ENCODE data around the gene SDK2.

The SDK2 gene

DNA sequence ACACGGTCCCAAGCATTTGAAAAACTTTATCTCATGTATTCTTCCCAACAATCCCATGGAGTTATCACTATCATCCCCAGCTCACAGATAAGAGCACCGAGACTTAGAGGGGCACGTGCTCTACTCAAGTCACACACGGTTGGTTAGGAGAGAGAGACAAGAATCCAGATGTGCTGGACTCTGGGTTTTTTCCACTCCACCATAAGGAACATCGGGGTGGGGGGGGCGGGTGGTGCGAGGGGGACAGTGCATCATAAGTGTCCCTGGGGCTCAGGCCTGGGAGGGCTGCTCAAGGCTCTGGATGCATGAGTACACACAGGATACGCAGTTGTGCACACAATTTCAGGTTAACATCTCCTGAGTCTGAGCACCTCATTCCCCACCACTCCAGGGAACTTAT lies 339.8 kb downstream of the SDK2 start:
- H3K4me2 ChIP-seq (ENCODE audit: low read depth, low read length): no peak overlapping the region
- no peak overlapping the region for H2AFZ ChIP-seq (ENCODE audit: low read length)
- H3K27me3 ChIP-seq (replicated peaks; ENCODE audit: insufficient read depth, low read length): no peaks in the 10 kb centered on the region
- H3K4me3 ChIP-seq (ENCODE audit: low read length): no peak overlapping the region
- no peaks in the 10 kb centered on the region for H4K20me1 ChIP-seq (ENCODE audit: insufficient read depth, low read length)
- no peak overlapping the region for H3K9ac ChIP-seq (ENCODE audit: low read length)
- no peak for TF ChIP-seq EZH2 (optimal IDR thresholded peaks at IDR 0.05; ENCODE audit: low read depth, low read length)
- TF ChIP-seq, protein P1, sequence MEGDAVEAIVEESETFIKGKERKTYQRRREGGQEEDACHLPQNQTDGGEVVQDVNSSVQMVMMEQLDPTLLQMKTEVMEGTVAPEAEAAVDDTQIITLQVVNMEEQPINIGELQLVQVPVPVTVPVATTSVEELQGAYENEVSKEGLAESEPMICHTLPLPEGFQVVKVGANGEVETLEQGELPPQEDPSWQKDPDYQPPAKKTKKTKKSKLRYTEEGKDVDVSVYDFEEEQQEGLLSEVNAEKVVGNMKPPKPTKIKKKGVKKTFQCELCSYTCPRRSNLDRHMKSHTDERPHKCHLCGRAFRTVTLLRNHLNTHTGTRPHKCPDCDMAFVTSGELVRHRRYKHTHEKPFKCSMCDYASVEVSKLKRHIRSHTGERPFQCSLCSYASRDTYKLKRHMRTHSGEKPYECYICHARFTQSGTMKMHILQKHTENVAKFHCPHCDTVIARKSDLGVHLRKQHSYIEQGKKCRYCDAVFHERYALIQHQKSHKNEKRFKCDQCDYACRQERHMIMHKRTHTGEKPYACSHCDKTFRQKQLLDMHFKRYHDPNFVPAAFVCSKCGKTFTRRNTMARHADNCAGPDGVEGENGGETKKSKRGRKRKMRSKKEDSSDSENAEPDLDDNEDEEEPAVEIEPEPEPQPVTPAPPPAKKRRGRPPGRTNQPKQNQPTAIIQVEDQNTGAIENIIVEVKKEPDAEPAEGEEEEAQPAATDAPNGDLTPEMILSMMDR (IDR thresholded peaks at IDR 0.05; ENCODE audit: low read length): no peak
- TF ChIP-seq EZH2phosphoT487 (IDR thresholded peaks at IDR 0.05; ENCODE audit: low read length): no peak
- no peaks in the 10 kb centered on the region for H3F3A ChIP-seq (ENCODE audit: insufficient read depth, low read length)
- H3K79me2 ChIP-seq (ENCODE audit: low read length): no peaks in the 10 kb centered on the region; the same call in 1 of the 2 replicates
- H3K27ac ChIP-seq (ENCODE audit: low read length): no peak overlapping the region
- no peaks in the 10 kb centered on the region for H3K9me2 ChIP-seq (replicated peaks; ENCODE audit: insufficient read depth, low read length)
- H3K4me1 ChIP-seq (ENCODE audit: low read length): no peaks in the 10 kb centered on the region
- no peaks in the 10 kb centered on the region for H3K9me3 ChIP-seq (replicated peaks; ENCODE audit: insufficient read depth, low read length)
- H3K36me3 ChIP-seq (replicated peaks; ENCODE audit: insufficient read depth, low read length): no peaks in the 10 kb centered on the region
- no peak for DNase-seq

DNA sequence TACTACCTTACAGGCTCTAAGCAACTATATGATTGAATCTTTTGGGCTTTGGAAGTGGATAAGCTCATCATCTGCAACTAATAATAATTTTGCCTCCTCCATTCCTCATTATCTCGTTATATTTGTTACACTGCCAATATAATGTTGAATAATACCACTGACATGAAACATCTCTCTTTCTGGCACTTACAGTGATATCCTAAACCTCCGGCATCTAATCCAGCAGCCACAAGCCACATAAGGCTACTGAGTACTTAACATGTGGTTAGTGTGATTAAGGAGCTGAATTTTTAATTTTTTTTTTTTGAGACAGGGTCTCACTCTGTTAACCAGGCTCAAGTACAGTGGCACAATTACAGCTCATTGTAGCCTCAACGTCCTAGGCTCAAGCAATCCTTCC lies 342.1 kb downstream of the SDK2 start:
- Histone ChIP-seq H4K20me1 (ENCODE audit: insufficient read depth, low read length) (no peaks in the 10 kb centered on the region), H3K27ac (ENCODE audit: low read length) (no peak overlapping the region)

DNA sequence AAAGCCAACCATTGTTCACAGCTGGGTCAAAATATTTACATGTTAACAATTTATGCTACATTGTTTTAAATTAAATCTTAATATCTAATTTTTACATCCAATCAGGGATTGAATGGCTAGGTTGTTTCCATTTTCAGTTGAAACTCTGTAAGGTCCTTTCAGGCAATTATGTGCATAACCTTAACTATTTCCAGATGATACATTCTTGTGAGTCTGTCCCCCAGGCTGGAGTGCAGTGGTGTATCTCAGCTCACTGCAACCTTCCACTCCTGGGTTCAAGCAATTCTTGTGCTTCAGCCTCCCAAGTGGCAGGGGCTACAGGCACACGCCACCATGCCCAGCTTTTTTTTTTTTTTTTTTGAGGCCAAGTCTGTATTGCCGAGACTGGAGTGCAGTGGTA lies 342.9 kb downstream of the SDK2 start:
- H3K9me3 ChIP-seq (replicated peaks; ENCODE audit: insufficient read depth, low read length): no peaks in the 10 kb centered on the region
- DNase-seq: no peak
- H3K27me3 ChIP-seq (replicated peaks; ENCODE audit: insufficient read depth, low read length): no peaks in the 10 kb centered on the region
- no peak overlapping the region for H3K4me2 ChIP-seq (ENCODE audit: low read depth, low read length)
- no peaks in the 10 kb centered on the region for H3K4me1 ChIP-seq (ENCODE audit: low read length)
- TF ChIP-seq EZH2 (optimal IDR thresholded peaks at IDR 0.05; ENCODE audit: low read depth, low read length): no peak
- no peaks in the 10 kb centered on the region for H4K20me1 ChIP-seq (ENCODE audit: insufficient read depth, low read length)
- H3K27ac ChIP-seq (ENCODE audit: low read length): no peak overlapping the region
- H3K36me3 ChIP-seq (replicated peaks; ENCODE audit: insufficient read depth, low read length): no peaks in the 10 kb centered on the region
- H2AFZ ChIP-seq (ENCODE audit: low read length): no peak overlapping the region
- no peak overlapping the region for H3K9ac ChIP-seq (ENCODE audit: low read length)
- H3K4me3 ChIP-seq (ENCODE audit: low read length): no peak overlapping the region
- H3F3A ChIP-seq (ENCODE audit: insufficient read depth, low read length): no peaks in the 10 kb centered on the region
- no peaks in the 10 kb centered on the region for H3K9me2 ChIP-seq (replicated peaks; ENCODE audit: insufficient read depth, low read length)
- H3K79me2 ChIP-seq (ENCODE audit: low read length): no peaks in the 10 kb centered on the region; the same call in 1 of the 2 replicates

More for the DNA sequence above, 342.1 kb downstream of the SDK2 start:
- no peaks in the 10 kb centered on the region for H3K36me3 ChIP-seq (replicated peaks; ENCODE audit: insufficient read depth, low read length)
- TF ChIP-seq EZH2phosphoT487 (IDR thresholded peaks at IDR 0.05; ENCODE audit: low read length) (no peak), EZH2 (optimal IDR thresholded peaks at IDR 0.05; ENCODE audit: low read depth, low read length) (no peak)
- TF ChIP-seq, protein P1 (IDR thresholded peaks at IDR 0.05; ENCODE audit: low read length): no peak
- H3F3A ChIP-seq (ENCODE audit: insufficient read depth, low read length): no peaks in the 10 kb centered on the region
- H3K9me3 ChIP-seq (replicated peaks; ENCODE audit: insufficient read depth, low read length): no peaks in the 10 kb centered on the region
- H3K4me2 ChIP-seq (ENCODE audit: low read depth, low read length): no peak overlapping the region
- H2AFZ ChIP-seq (ENCODE audit: low read length): no peak overlapping the region
- no peak overlapping the region for H3K4me3 ChIP-seq (ENCODE audit: low read length)
- no peak for DNase-seq
- H3K79me2 ChIP-seq (ENCODE audit: low read length): no peaks in the 10 kb centered on the region; the same call in 1 of the 2 replicates
- no peaks in the 10 kb centered on the region for H3K4me1 ChIP-seq (ENCODE audit: low read length)
- H3K27me3 ChIP-seq (replicated peaks; ENCODE audit: insufficient read depth, low read length): no peaks in the 10 kb centered on the region
- H3K9me2 ChIP-seq (replicated peaks; ENCODE audit: insufficient read depth, low read length): no peaks in the 10 kb centered on the region
- no peak overlapping the region for H3K9ac ChIP-seq (ENCODE audit: low read length)

DNA sequence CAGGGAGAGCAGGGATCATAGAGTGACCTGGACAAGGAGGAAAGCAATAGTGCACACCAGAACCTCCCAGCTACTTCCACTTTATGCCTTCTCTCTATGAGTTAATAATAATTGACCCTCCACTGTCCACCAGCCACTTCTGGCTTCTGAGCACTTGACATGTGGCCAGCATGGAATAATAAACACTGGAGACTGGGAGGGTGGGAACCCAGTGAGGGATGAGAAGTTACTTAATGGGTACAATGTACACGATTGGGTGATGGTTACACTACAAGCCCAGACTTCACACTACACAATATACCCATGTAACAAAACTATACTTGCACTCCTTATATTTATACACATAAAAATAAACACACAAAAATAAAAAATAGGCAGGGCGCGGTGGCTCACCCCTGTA lies 343.9 kb downstream of the SDK2 start:
- Histone ChIP-seq H2AFZ (ENCODE audit: low read length) (no peak overlapping the region), H3K9me3 (replicated peaks; ENCODE audit: insufficient read depth, low read length) (no peaks in the 10 kb centered on the region)

More for the DNA sequence above, 343.9 kb downstream of the SDK2 start:
- Histone ChIP-seq H4K20me1 (ENCODE audit: insufficient read depth, low read length) (no peaks in the 10 kb centered on the region), H3K4me2 (ENCODE audit: low read depth, low read length) (no peak overlapping the region), H3K27ac (ENCODE audit: low read length) (no peak overlapping the region), H3K36me3 (replicated peaks; ENCODE audit: insufficient read depth, low read length) (no peaks in the 10 kb centered on the region), H3K9ac (ENCODE audit: low read length) (no peak overlapping the region), H3K27me3 (replicated peaks; ENCODE audit: insufficient read depth, low read length) (no peaks in the 10 kb centered on the region), H3K4me1 (ENCODE audit: low read length) (no peaks in the 10 kb centered on the region), H3K9me2 (replicated peaks; ENCODE audit: insufficient read depth, low read length) (no peaks in the 10 kb centered on the region), H3K4me3 (ENCODE audit: low read length) (no peak overlapping the region), H3F3A (ENCODE audit: insufficient read depth, low read length) (no peaks in the 10 kb centered on the region), H3K79me2 (ENCODE audit: low read length) (no peaks in the 10 kb centered on the region; the same call in 1 of the 2 replicates)
- TF ChIP-seq, protein P1 (IDR thresholded peaks at IDR 0.05; ENCODE audit: low read length): no peak
- TF ChIP-seq EZH2phosphoT487 (IDR thresholded peaks at IDR 0.05; ENCODE audit: low read length) (no peak), EZH2 (optimal IDR thresholded peaks at IDR 0.05; ENCODE audit: low read depth, low read length) (no peak)
- DNase-seq: no peak

Data from MM.1S (cell line).